ENCODE measurements around the gene BCL2L11.

BCL2L11 gene

GRCh38 chr2:111165084-111165483 lies 44.4 kb downstream of the BCL2L11 start:
- TF ChIP-seq POLR2AphosphoS5 (IDR thresholded peaks at IDR 0.05; ENCODE audit: borderline replicate concordance, low read depth, low read length) (no peak), EZH2 (IDR thresholded peaks at IDR 0.05) (no peak), FOXP2 (optimal IDR thresholded peaks at IDR 0.05; ENCODE audit: control extremely low read depth, extremely low read length, insufficient read depth) (no peak)
- H3K9me3 ChIP-seq (ENCODE audit: low read depth, low read length): no peaks in the 10 kb centered on the region
- H3K36me3 ChIP-seq (ENCODE audit: insufficient read depth, low read length): no peaks in the 10 kb centered on the region; the same call in 1 of the 2 replicates
- no peak overlapping the region for H3K9ac ChIP-seq (ENCODE audit: insufficient read length)
- DNase-seq (ENCODE audit: low read depth, low spot score): no peak
- no peak overlapping the region for H3K27ac ChIP-seq
- no peak overlapping the region for H3K4me3 ChIP-seq

- DNase-seq (ENCODE audit: low read depth, low spot score): no peak
- Histone ChIP-seq H3K27ac (no peak overlapping the region), H3K4me3 (no peak overlapping the region), H3K36me3 (ENCODE audit: insufficient read depth, low read length) (no peaks in the 10 kb centered on the region; the same call in 1 of the 2 replicates), H3K9ac (ENCODE audit: insufficient read length) (no peak overlapping the region), H3K9me3 (ENCODE audit: low read depth, low read length) (no peaks in the 10 kb centered on the region)
- TF ChIP-seq POLR2AphosphoS5 (IDR thresholded peaks at IDR 0.05; ENCODE audit: borderline replicate concordance, low read depth, low read length) (no peak), FOXP2 (optimal IDR thresholded peaks at IDR 0.05; ENCODE audit: control extremely low read depth, extremely low read length, insufficient read depth) (no peak), EZH2 (IDR thresholded peaks at IDR 0.05) (no peak)
Measured at GRCh38 chr2:111166115-111166514, 45.4 kb downstream of the BCL2L11 start.

GRCh38 chr2:111167076-111167862 lies 46.6 kb downstream of the BCL2L11 start:
- TF ChIP-seq EZH2 (IDR thresholded peaks at IDR 0.05) (no peak), FOXP2 (optimal IDR thresholded peaks at IDR 0.05; ENCODE audit: control extremely low read depth, extremely low read length, insufficient read depth) (no peak), POLR2AphosphoS5 (IDR thresholded peaks at IDR 0.05; ENCODE audit: borderline replicate concordance, low read depth, low read length) (no peak)
- H3K27ac ChIP-seq: no peak overlapping the region

GRCh38 chr2:111167863-111168162 lies 47.1 kb downstream of the BCL2L11 start:
- H3K9me3 ChIP-seq (ENCODE audit: low read depth, low read length): no peaks in the 10 kb centered on the region
- no peak for TF ChIP-seq EZH2 (IDR thresholded peaks at IDR 0.05)
- TF ChIP-seq POLR2AphosphoS5 (IDR thresholded peaks at IDR 0.05; ENCODE audit: borderline replicate concordance, low read depth, low read length): no peak
- TF ChIP-seq FOXP2 (optimal IDR thresholded peaks at IDR 0.05; ENCODE audit: control extremely low read depth, extremely low read length, insufficient read depth): no peak
- H3K27ac ChIP-seq: no peak overlapping the region
- no peaks in the 10 kb centered on the region; the same call in 1 of the 2 replicates for H3K36me3 ChIP-seq (ENCODE audit: insufficient read depth, low read length)
- no peak for DNase-seq (ENCODE audit: low read depth, low spot score)
- H3K4me3 ChIP-seq: no peak overlapping the region
- H3K9ac ChIP-seq (ENCODE audit: insufficient read length): no peak overlapping the region

More at GRCh38 chr2:111167076-111167862, 46.6 kb downstream of the BCL2L11 start:
- Histone ChIP-seq H3K4me3 (no peak overlapping the region), H3K9ac (ENCODE audit: insufficient read length) (no peak overlapping the region), H3K36me3 (ENCODE audit: insufficient read depth, low read length) (no peaks in the 10 kb centered on the region; the same call in 1 of the 2 replicates), H3K9me3 (ENCODE audit: low read depth, low read length) (no peaks in the 10 kb centered on the region)
- DNase-seq (ENCODE audit: low read depth, low spot score): no peak

GRCh38 chr2:111168528-111169239 lies 48.0 kb downstream of the BCL2L11 start:
- DNase-seq (ENCODE audit: low read depth, low spot score): no peak
- H3K36me3 ChIP-seq (ENCODE audit: insufficient read depth, low read length): no peaks in the 10 kb centered on the region; the same call in 1 of the 2 replicates
- H3K9me3 ChIP-seq (ENCODE audit: low read depth, low read length): no peaks in the 10 kb centered on the region
- H3K4me3 ChIP-seq: no peak overlapping the region
- no peak for TF ChIP-seq FOXP2 (optimal IDR thresholded peaks at IDR 0.05; ENCODE audit: control extremely low read depth, extremely low read length, insufficient read depth)
- no peak for TF ChIP-seq POLR2AphosphoS5 (IDR thresholded peaks at IDR 0.05; ENCODE audit: borderline replicate concordance, low read depth, low read length)
- TF ChIP-seq EZH2 (IDR thresholded peaks at IDR 0.05): no peak
- H3K27ac ChIP-seq: no peak overlapping the region
- H3K9ac ChIP-seq (ENCODE audit: insufficient read length): no peak overlapping the region

- Histone ChIP-seq H3K9me3 (ENCODE audit: low read depth, low read length) (no peaks in the 10 kb centered on the region), H3K9ac (ENCODE audit: insufficient read length) (no peak overlapping the region), H3K36me3 (ENCODE audit: insufficient read depth, low read length) (no peaks in the 10 kb centered on the region; the same call in 1 of the 2 replicates), H3K27ac (no peak overlapping the region), H3K4me3 (no peak overlapping the region)
- no peak for TF ChIP-seq POLR2AphosphoS5 (IDR thresholded peaks at IDR 0.05; ENCODE audit: borderline replicate concordance, low read depth, low read length)
- DNase-seq (ENCODE audit: low read depth, low spot score): no peak
Measured at GRCh38 chr2:111169268-111169667, 48.6 kb downstream of the BCL2L11 start.

- no peak overlapping the region for H3K27ac ChIP-seq
- no peak for TF ChIP-seq EZH2 (IDR thresholded peaks at IDR 0.05)
- no peak for TF ChIP-seq FOXP2 (optimal IDR thresholded peaks at IDR 0.05; ENCODE audit: control extremely low read depth, extremely low read length, insufficient read depth)
- TF ChIP-seq POLR2AphosphoS5 (IDR thresholded peaks at IDR 0.05; ENCODE audit: borderline replicate concordance, low read depth, low read length): no peak
- H3K9ac ChIP-seq (ENCODE audit: insufficient read length): no peak overlapping the region
- no peak overlapping the region for H3K4me3 ChIP-seq
- no peak for DNase-seq (ENCODE audit: low read depth, low spot score)
- no peaks in the 10 kb centered on the region; the same call in 1 of the 2 replicates for H3K36me3 ChIP-seq (ENCODE audit: insufficient read depth, low read length)
- no peaks in the 10 kb centered on the region for H3K9me3 ChIP-seq (ENCODE audit: low read depth, low read length)
Measured at GRCh38 chr2:111169924-111170323, 49.2 kb downstream of the BCL2L11 start.

GRCh38 chr2:111171337-111171930 lies 50.7 kb downstream of the BCL2L11 start:
- TF ChIP-seq POLR2AphosphoS5 (IDR thresholded peaks at IDR 0.05; ENCODE audit: borderline replicate concordance, low read depth, low read length): no peak
- no peak overlapping the region for H3K9ac ChIP-seq (ENCODE audit: insufficient read length)
- H3K27ac ChIP-seq: no peak overlapping the region
- no peak overlapping the region for H3K4me3 ChIP-seq
- DNase-seq (ENCODE audit: low read depth, low spot score): no peak
- H3K36me3 ChIP-seq (ENCODE audit: insufficient read depth, low read length): no peaks in the 10 kb centered on the region
- H3K9me3 ChIP-seq (ENCODE audit: low read depth, low read length): no peaks in the 10 kb centered on the region
